ENCODE data around the gene RGS4.

GRCh38 chr1:163069142-163069541, at the start of gene RGS4:
- TF ChIP-seq CTCF (IDR thresholded peaks at IDR 0.05) (peak in 3 of 4 experiments; percentile 45 to 62 (median 56)), POLR2A (IDR thresholded peaks at IDR 0.05) (peak in 1 of 2 donors; percentile 42), EP300 (IDR thresholded peaks at IDR 0.05) (no peak), POLR2AphosphoS5 (IDR thresholded peaks at IDR 0.05) (peak; percentile 93)

Measured in gastroesophageal sphincter (tissue), 3 donors.